SW 1271 (cell line): Measurements from ENCODE around the gene GLT1D1.

ENCODE experiments used
- DNase-seq, 2 experiments: peaks; one replicate each; lab custom pipeline; 2025; lab: John Stamatoyannopoulos, UW

Gene GLT1D1

DNA sequence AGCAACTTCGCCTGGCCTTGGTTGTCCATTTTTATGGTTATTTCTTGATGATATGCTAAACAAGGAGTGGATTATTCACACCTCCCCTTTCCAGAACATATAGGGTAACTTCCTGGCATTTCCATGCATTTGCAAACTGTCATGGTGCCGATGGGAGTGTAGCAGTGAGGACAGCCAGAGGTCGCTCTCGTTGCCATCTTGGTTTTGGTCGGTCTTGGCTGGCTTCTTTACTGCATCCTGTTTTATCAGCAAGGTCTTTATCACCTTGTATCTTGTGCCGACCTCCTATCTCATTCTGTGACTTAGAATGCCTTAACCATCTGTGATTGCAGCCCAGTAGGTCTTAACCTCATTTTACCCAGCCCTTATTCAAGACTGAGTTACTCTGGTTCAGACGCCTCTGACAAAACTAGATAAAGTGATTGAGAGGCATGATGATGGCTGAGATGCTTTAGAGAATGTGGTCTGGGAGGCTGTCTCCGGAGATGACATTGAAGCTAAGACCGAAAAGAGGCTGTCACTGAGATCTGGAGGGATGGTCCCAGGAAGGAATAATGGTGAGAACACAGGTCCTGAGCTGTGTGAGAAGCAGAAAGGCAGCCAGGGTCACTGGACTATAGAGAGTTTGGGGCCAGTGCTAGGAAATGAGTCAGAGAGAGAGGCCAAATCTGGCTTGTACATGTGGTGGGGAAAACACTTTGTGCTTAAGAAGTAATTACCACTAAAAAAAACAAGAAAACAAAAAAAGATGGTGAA lies 2.9 kb downstream of the GLT1D1 start:
- no peak for DNase-seq

DNA sequence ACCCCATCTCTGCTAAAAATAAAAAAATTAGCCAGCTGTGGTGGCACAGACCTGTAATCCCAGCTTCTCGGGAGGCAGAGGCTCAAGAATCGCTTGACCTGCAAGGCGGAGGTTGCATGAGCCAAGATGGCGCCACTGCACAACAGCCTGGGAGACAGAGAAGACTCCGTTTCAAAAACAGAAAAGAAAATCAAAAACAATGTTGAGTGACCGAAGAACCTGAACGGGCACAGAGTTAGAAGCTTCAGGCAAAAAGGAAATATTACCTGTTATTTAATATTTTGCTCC lies 3.5 kb downstream of the GLT1D1 start:
- DNase-seq, result no peak

DNA sequence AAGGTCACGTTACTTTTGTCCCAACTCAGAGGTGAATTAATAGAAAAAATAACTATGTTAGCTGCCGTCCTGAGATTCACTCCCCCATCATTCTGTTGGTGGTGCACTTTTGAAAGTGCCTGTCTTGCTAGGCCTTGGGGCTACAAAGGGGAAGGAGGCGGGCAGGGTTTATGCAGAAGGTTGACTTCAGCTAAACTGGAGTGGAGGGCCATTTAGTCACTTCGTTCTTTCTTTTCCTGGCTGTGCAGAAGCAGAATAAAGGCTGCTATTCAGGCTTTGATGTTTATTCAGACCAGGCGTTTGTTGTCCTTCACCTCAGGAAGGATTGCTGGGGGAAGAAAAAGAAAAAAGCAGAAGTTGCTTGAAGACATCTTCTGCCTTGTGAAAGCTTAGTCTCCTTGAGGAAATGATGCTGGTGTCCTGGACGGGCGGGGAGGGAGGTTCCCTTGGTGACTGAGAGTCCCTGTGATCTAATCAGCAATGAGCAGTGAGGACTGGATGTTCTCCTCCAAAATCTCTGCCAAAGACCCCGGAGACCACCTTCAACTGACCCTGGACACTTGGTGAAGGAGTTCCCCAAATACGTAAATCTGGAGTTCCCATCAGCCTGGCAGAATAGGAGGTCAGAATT lies 4.0 kb downstream of the GLT1D1 start:
- DNase-seq, result no peak

DNA sequence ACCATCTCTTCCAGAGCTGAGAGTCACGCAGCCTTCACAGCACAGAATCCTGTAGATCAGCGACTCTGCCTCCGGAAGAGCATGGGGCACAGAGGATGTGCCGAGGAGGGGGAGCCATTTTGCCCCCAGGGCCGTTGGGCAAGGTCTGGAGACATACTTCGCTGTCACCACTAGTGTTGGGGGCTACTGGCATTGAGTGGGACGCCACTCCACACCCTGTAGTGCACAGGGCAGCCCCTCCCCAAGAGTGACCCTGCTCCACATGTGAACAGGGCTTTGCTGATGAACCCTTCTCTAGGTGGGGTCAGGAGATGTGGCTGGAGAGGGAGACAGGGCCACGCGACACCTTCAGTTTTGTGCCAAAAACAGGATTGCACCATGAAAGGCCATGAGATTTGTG lies 6.0 kb downstream of the GLT1D1 start:
- no peak for DNase-seq

DNA sequence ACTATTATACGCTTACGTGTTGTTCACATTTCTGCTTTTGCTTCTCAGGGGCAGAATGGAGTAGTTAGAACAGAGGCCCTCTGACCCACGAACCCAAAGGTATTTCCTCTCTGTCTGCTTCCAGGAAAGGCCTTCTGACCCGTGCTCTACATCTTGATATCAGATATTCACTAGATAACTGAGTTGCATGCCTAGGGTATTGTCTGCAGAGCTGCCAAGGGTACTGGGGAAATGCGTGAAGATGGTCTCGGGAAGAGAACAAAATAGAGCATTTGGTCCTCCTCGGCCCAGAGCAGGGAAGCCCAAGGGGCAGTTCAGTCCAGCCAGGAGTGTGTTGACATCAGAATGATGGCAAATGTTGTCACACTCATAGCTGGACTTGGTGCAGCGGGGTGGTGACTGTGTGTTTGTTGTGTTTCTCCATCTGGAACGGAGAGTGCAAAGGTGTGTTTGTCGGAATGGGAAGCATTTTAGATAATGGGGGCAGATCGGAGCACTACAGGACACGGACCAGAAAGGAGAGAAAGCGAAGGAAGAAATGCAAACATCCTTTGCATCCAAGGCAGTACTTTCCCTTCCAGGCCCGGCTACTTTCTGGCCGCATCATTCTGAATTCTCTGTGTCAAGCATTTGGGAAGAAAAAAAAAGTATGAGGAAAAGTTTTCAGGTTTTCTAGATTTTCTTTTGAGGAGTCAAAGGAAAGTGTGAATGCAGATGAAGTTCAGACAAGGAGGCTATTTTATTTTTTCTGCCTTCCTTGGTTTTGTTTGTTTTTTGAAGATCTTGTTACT lies 8.1 kb downstream of the GLT1D1 start:
- no peak for DNase-seq

DNA sequence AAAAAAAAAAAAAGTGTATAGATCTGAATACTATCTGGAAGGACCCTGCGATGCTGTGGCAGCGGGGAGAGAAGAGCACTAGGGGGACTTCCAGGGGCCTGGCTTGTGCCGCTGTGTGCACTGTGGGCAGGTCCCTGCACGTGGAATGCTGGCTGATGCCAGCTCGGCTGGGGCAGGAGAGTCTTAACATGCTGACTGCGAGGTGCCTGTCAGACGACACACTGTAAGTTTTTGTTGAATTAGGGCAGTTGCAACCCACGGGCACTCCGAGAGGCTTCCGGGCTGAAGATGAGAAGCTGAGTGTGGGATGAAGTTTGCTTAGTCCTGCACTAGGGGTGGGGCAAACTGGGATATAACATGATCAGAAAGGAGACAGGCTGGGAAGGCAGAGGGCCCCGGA lies 10.7 kb downstream of the GLT1D1 start:
- DNase-seq, result no peak

DNA sequence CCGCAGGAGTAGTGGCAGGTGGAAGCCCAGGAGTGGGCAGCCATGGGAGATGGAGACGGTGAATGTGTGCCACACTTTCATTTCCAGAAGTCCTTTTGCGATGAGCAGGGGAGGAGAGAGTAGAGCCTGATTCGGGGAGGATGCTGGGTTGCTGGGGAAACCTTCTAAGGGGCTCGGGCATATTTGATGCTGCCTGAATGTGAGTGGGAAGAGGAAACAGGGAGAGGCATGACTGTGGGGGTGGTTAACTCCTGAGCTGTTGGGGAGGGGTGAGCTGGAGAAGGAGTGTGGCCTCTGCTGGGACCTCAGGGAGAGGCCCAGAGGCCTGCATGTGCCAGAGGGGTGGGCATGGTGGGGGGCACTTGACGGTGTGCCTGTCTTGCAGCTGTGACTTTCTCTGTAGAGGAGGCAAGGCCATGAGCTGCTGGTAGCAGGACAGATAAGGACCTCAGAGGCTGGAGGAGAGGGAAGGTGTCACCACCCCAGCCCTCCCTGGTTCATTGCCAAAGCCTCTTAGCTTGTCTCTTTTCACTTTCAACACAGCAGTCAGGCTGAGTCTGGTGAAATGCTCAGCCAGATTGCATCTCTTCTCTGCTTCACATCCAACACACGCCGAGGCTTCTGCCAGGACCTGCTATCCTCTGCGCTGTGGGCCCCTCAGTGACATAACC lies 11.4 kb downstream of the GLT1D1 start:
- no peak for DNase-seq

DNA sequence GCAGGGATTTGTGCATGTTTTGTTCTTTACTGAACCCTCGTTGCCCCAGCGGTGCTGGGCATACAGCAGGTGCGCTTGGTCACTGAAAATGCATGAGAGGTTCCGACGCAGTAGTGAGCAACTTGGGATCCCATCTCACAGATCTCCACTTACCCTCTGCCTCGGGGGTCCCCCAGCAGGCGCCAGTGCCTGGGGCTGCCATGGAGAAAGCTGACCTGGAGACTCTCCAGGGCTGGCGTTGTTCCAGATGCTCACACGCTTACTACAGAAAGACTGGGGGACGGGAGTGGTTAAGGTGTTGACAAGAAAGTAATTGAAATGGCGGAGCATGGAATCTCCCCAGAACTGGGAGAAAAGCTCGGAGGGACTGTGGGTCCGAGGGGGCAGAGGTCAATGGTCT lies 14.2 kb downstream of the GLT1D1 start:
- DNase-seq, result no peak

DNA sequence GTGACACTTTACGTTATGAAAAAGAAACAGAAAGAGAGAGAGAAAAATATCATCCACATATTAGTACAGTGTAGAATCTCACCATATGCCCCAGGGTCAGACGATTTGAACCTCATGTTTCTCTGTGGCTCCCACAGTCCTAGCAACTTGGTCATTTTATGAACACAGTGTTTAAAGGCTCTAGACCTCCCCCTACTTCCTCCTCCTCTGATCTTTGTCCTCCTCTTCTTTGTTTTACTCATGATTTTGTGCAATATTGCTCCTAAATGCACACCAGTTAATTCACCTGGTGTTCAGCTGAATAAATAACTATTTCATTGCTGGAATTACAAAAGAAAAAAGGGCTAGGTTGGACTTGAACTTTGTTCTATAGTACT lies 18.2 kb downstream of the GLT1D1 start:
- no peak for DNase-seq

DNA sequence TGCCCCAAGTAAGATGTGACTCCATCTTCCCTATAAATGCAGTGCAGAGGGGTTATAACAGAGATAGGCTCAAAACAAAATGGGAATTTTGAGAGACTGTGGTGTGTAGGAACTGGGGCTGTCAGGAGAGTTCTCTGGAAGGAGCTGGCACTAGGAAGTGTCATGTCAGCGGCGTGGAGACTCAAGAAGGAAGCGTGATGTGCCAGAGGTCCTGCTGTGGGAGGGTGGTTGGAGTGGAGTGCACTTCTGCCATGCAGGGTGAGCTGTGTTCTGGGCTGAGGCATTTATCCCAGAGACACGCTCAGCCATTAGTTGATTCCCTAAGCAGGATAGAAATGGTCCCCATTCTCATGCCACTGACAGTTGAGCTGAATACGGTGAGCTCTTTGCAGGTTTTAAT lies 19.0 kb downstream of the GLT1D1 start:
- DNase-seq, result no peak

DNA sequence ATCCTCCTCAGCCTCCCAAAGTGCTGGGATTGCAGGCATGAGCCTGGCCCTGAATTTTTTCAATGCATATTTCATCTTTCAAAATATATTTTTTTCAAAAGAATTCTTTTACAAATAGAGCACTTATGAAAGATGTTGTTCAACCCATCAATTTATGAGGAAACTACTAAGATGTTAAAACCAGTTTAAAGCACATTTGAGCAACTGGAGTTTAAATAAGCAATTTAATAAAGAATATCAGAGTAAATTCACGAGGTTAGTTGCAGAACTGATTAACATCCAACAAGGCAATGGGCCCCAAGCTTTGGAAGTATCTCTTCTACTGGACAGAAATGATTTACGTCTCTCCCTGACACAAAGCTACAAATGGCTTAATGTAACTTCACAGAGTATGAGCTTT lies 23.3 kb downstream of the GLT1D1 start:
- DNase-seq, result no peak

DNA sequence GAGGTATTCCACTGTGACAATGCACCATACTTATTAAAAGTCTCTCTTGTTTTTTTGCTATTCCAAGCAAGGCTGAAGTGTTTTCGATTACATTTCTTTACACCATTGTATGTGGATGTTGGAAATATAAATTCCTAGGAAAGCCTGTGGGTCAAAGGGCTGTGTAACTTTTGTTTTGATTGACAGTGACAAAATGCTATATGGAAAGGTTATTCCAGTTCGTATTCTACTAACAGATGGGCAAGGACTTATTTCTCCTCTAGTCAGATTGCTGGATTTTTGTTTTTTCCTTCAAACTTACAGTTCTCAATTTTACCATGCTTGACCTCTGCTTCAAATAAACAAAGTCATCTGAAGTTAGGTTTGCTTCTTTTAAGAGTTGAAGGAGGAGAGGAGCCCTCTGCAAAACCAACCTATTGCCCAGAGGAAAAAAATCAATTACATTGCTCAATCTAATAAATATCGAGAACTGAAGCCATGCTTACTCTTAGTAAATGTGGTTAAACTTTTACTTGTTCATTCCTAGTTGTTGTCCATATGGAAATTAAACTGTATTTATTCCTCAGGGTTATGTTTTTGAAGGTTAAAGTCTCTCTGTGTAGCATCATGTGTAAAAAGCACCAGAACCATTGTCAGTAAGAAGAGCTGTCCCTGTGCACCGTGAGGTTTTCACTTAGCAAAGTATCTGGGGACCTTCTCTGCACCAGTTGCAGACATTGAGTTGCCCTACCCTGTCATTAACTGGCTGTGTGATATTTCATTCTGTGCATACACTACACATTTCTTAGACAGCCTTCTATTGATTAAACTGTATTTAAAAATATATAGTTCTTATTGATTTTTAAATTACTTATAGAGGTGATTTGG lies 26.9 kb downstream of the GLT1D1 start:
- DNase-seq, result no peak

DNA sequence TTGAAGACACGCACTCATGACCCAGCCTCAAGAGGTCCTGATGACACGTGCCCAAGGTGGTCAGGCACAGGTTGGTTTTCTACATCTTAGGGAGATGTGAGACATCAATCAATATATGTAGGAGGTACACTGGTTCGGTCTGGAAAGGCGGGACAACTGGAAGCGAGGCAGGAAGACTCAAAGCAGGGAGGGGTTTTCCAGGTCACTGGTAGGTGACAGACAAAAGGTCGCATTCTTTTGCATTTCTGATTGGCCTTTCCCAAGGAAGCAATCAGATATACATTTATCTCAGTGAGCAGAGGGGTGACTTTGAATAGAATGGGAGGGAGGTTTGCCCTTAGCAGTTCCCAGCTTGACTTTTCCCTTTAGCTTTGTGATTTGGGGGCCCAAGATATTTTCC lies 38.6 kb downstream of the GLT1D1 start:
- DNase-seq, result no peak

DNA sequence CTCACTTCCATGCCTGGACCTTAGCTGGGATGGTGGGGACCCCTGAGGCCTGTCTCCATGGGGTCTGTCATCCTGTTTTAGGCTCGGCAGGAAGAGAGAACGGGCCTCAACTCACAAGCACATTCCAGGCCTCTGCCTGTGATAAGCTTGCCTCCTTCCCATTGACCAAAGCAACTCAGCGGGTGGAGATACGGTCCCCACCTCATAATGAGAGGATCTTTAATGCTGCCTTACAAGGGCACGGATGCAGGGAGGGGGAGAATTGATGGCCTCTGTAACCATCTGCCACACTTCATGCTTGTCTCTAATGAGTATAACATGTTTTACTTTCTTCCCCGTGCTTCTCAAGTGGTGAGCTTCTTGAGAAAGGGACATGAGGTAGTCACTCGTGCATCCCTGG lies 50.0 kb downstream of the GLT1D1 start:
- no peak for DNase-seq

DNA sequence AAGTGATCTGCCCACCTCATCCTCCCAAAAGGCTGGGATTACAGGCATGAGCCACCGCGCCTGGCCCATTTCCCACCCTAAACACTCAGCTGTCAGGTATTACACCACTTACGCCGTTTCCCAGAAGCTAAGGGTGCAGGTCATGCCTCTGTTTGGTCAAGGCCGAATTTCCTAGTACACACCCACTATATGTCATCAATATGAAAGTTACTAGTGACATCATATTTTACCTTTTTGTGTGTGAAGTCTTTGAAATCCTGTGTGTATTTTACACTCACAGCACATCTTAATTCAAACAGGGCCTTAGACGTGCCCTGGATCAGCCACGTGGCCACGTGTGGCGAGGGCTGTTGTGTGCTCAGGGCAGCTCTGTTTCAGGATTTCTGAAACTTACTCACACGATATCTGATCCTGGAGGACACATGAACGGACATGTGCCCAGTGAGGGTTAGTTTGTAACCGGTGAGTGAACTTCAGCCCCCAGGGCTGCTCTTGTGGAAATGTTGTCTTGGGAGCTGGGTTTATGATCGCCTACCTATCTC lies 51.8 kb downstream of the GLT1D1 start:
- no peak for DNase-seq

DNA sequence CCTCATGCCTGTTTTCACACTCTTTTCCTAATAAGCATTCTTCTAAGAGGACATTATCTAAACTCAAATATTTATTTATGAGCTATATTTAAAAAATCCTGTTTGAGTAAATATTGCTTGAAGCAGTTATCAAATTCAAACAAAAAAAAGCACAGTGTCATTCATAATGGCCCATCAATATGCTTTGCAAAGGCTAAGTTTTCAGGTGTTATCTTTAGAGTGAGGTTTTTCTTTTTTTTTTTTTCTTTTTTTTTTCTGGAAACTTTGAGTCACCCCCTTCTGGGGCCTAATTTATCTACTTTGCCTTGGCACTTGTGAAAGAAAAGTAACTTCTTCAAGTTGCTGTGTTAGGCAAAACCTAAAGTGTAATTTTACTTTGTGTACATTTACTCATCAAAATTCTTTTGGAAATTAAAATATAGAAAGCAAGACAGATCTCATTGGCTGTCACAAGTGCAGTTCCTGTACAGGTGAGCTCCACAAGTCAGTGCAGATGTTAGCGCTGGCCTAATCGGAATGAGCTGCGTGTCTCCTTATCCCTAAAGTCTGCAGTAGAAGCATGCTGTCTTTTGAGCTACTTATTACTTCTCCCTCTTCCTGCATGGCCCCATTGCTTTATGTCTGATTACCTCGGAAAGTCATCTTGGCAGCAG lies 53.3 kb downstream of the GLT1D1 start:
- DNase-seq, result no peak

DNA sequence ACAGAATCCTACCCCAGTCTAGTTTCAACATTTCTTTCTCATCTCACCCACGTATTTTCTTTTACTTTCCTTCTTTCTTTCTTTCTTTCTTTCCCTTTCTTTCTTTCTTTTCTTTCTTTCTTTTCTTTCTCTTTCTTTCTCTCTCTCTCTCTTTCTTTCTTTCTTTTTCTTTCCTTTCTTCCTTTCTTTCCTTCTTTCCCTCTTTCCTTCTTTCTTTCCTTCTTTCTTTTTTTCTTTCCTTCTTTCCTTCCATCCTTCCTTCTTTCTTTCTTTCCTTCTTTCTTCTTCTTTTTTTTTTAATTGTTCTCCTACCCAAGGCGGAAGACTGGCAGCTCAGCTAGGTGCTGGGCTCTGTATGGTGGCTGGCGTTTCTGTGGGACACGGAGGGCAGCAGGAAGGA lies 55.0 kb downstream of the GLT1D1 start:
- DNase-seq, result no peak

DNA sequence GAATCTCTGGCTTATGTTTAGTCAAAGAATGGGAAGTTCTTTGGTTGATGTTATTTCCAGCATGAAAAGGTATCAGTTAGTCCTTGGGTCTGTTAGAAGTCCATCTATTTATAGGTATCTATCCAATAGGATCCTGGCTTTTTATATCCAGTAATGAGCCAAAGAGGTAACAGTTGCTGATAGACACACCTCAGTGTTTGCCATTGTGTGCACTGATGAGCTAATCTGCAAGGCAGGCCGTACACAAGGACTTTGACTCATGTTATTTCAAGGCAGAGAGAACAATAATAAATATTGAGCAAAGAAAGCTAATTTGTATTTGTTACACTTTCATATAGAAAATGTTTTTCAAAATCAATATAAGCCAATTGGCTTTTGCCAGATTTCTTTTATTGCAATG lies 56.4 kb downstream of the GLT1D1 start:
- DNase-seq, result no peak

DNA sequence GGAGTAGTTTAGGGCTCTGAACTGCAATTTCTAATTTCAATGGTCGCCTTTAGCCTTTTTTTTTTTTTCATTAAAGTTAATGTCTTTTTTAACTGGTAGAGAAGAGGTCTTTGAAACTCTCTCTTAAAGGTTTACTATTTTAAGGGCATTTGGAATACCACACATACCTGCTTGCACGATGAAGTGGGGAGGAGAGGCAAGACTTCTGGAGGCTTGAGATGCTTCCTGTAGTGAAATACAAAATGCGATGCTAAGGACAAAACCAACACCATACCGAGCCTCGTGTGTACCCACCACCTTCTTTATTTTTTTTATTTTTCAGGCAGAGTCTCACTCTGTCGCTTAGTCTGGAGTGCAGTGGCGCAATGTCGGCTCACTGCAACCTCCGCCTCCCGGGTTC lies 57.4 kb downstream of the GLT1D1 start:
- no peak for DNase-seq

DNA sequence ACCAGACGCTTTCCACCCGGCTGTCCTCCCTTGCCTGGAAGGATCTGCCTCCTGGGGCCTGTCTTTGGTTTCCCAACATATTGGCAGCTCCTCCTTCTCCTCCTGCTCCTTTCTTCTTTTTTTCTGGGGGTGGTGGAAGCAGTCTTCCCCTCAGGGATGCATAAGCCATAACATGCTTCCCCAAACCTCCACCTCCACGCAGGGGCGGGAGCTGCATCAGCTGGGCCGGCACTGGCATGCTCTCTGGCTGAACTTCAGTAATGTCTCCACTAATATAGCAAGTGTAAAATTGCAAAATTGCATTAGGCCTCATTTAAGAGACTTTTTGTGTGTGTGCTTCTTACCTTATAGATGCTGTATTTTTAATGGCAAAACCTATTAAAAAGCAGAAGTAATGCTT lies 58.6 kb downstream of the GLT1D1 start:
- DNase-seq, result no peak

DNA sequence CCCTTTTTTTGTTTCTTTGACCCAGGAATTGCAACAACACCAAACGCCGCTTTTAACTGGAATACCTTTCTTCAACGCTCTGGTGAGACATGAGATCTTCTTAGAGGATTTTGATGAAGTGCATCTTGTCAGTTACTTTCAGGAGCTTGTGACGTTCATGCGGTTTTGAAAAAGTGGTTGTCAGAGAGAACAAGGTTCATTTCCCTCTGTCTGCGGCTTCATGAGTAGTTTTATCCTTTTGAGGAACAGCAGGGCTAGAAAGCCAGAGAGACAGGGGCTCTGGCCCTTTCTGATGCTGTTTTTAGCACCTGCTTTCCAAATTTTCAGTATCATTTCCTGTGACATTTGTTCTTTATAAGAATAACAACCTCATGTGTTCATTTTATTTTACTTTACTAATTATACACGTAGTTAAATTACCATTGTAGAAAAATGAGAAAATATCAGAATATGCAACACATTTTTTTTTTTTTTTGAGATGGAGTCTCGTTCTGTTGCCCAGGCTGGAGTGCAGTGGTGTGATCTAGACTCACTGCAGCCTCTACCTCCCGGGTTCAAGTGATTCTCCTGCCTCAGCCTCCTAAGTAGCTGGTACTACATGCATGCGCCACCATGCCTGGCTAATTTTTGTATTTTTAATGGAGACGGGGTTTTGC lies 61.8 kb downstream of the GLT1D1 start:
- no peak for DNase-seq
